HG03457 (cell line): ENCODE results near the gene FREM1.
"Not testable (repeated sequence)": the region's sequence is repeated elsewhere in the genome, so short reads cannot be mapped to it uniquely, and the experiment has no call there.

Source experiments
- ATAC-seq: cut with Tn5 transposase; IDR thresholded peaks from one replicate; pipeline ENCODE4 v1.9.1; 2021; ENCODE audit warnings: moderate number of reproducible peaks; ENCODE audit not compliant: unreplicated experiment

The FREM1 gene

DNA sequence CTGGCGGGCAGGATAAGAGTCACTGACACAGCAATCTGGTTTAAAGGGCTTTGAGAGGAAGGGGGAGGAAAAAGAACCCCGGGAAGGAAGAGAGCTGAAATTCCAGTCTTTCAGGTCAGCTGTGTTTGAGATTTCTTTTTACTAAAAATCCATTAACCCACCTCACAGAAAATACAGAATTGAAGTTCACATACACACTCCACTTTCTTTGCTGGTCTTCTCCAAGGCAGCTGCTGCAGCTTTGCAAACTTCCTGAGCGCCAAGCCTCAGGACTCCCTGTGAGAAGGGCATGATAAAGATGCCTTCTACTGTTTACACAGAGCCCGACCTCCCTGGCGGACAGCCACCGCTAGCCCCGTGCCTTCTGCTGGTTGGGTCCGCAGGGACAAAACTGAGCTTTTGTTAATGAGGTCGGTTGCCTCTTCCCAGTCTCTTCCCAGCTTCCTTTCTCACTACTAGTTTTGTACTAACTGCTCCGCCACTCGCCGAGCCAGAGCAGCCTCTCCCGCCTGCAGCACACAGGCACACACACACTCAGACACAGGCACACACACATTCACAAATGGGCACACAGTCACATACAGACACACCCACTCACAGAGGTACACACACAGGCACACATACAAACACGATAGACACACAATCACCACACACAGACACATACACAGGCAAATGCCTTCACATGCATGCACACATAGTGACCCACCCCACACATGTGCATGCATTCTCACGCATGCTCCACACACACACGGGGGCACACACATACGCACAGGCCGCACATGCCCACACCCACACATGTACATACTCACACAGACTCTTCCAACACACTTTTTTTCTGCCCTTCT is at the start of gene FREM1:
Gene FREM1 (minus strand): TSS at position 468 of the 845 bp plus-strand sequence. CDS start 41,451 bp downstream, outside the sequence.
- no peak for ATAC-seq

- no peak for ATAC-seq
These were observed 48.8 kb upstream of the FREM1 start for GRCh38 chr9:14958989-14959388.

GRCh38 chr9:14957109-14957508 is 46.9 kb upstream of the FREM1 start:
- ATAC-seq = no peak

DNA sequence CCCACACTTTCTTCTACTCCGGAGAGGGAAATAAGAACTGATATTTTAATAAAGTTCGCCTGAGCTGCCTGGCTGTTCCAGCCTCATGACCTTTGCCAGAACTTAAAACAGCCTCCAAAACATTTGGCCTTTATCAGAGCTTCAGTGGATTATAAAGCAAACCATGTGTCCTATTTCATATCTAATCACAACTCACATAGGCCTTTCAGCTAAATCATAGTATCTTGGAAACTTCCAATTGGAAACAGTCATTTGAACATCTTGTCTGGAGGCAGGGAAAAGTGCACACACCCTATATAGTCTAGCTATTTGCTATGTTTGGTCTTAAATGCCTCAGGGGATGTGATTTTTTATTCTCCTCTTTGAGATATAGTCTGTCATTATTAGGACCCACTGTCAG is 46.0 kb upstream of the FREM1 start:
- no peak for ATAC-seq

DNA sequence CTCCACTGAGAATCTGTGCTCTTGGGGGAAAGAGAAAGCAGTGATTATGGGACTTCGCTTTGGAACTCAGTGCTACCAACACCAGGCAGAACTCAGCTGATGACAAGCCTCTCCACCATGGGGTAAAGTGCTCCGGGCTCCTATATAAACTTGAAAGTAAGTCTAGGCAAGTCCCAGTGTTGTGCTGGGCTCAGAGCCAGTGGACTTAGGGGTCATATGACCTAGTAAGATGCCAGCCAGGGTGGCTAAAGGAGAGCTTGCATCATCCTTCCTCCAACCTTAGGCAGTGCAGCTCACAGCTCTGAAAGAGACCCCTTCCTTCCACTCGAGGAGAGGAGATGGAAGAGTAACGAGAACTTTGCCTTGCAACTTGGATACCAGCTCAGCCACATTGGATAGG is 35.1 kb upstream of the FREM1 start:
- ATAC-seq = no peak

DNA sequence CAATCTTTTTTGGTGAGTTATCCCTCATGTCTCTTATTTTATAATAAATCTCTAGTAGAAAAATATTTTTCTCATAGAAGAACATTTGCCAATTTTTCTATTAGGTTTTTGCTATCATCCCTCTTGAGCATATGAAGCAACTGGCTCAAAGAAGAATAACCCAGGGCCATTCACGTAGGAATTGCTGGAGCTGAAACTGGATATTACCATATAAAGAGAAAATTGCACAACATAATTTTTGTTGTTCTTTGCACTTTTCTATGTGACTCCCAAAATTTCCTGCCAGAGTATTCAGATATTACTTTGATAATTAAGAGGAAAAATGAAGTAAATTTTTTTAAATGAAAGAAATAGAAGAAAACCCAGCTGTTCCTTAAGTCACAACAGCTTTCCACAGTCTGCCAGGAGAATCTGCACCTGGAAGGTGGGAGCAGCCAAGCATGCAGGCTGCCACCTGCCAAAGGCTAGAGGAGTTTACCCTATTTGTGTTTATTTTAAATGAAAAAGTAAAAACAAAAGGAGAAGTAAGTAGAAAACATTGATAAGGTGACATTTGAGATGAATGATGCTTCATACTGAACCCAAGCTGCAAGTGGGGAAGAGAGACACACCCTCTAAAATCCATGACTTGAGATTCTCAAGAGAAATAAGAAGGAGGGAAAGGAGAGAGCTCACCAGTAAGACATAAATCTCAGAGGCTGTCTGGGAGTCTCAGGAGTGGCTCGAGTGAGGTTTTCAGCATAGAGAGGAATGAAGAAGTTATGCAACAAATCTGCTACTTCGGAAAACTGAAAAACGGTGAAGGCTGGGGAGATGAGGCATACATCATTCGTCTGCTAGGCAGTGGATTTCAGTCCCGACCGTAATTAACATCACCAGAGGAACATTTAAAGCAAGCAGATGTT is 31.5 kb upstream of the FREM1 start:
- ATAC-seq = no peak

- no peak for ATAC-seq
These were observed 29.1 kb upstream of the FREM1 start for GRCh38 chr9:14939378-14939777.

DNA sequence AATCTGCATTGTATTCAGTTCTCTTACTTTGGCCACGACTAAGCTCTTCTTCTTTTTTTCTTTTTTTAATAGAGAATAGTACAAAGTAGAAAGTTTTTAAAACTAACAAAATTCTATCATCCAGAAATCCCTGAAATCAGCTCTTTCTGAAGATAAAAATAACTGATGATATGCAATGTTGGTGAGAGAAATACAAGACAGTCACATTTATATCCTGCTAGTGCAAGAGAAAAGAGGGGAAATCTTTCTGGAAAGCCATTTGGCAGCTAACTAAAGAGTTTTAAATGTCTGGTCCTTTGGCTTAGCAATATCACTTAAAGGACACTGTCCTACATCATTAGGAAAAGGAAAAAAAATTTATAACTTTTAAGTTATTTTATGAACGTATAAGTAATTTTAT is 27.0 kb upstream of the FREM1 start:
- ATAC-seq = no peak

- no peak for ATAC-seq
These were observed 26.3 kb upstream of the FREM1 start for GRCh38 chr9:14936491-14936890.

DNA sequence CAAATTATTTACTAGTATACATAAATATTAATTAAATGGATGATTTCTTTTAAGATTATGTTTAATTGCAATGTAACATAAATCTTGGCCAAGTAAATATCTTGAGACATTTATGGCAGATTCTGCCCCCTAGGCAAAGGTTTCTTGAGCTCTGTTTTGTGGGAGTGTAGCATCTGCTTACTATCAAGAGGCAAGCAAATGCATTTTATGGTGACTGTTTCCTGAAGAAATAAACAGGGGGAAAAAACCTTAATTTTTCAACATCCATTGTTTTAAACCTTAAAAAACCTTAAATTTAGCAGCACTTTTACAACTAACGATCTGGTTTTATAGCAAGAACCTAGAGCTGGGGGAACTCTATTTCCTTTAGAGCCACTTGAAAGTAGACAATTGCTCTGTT is 25.7 kb upstream of the FREM1 start:
- no peak for ATAC-seq

- ATAC-seq = no peak
These were observed 25.0 kb upstream of the FREM1 start for GRCh38 chr9:14935106-14935751.

DNA sequence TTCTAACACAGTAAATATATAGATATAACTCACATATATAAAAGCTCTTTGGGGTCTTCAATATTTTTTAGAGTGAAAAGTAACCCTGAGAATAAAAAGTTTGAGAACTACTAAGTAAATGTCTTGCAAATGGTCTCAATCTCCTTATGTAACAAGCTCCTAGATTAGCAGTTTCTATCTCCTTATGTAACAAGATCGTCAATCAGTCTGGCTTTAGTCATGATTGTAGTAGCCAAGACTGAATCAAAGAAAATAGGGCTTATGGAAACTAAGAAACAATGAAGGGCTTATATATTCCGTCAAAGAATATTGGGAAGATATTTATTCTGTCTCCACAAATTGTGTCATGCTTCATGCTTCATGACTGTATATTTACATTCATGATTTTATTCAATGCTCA is 22.4 kb upstream of the FREM1 start:
- ATAC-seq = no peak

DNA sequence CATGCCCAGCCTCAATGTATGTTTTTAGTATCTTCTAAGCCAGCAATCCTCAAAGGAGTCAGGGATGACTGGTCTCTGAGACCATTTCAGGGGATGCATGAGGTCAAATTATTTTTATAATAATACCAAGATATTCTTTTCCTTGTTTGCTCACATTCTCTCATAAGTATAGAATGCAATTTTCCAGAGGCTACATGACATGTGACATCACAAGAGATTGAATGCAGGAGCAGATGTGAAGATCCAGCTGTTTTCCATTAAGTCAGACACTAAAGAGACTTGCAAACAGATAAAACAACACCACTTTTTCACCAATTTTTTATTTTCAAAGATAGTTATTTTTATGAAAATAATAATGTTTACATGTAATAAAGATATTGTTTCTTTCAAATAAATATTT is 22.0 kb upstream of the FREM1 start:
- ATAC-seq = no peak

DNA sequence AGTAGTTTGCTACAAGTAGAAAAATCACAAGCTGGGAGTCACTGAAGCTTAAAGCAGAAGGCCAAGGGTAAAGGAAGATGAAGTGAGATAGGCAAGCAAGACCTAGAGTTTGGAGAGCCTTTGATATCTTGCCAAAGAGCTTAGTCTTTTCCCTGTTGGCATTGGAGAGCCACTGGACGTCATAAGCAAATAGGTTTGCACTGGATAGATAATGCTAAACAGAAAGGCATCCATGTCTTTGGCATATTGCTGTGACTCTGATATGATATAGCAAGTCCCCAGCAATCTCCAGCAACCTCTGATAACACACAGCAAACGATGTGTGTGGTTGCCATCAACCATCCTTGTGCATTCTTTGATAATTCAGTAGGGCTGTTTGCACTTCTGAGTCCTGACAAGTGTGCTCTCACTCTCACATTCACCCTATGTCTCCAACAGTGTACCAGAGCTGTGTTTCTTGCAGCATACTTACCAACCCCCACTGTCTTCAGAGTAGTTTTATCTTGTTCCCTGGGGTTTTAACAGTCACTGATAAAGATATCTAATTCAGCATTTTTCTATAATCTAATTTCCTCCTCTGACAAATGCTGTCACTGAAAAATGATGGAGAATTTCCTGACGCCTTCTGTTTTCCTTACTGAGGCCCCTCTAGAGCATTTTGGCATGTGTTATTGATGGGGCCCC is 16.9 kb upstream of the FREM1 start:
- ATAC-seq = no peak

- no peak for ATAC-seq
These were observed 14.3 kb upstream of the FREM1 start for GRCh38 chr9:14924230-14925219.

DNA sequence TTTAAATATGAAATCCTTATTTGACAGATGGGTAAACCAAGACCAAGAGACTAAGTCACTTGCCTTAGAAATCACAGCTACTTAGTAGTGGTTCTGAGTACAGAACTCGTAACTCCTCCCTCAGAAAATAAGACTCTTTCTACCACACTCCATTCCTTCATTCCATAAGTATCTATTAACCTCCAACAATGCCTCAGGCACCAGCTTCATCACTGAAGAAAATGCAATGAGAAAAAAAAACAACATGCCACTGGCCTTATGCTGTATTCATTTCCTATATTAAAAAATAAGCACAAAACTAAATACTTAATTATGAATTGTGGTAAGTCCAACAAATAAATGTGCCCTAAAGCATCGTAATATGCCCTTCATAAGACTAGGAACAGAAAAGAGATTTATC is 13.5 kb upstream of the FREM1 start:
- no peak for ATAC-seq

- not testable (repeated sequence) for ATAC-seq
These were observed 10.6 kb upstream of the FREM1 start for GRCh38 chr9:14920805-14921204.

DNA sequence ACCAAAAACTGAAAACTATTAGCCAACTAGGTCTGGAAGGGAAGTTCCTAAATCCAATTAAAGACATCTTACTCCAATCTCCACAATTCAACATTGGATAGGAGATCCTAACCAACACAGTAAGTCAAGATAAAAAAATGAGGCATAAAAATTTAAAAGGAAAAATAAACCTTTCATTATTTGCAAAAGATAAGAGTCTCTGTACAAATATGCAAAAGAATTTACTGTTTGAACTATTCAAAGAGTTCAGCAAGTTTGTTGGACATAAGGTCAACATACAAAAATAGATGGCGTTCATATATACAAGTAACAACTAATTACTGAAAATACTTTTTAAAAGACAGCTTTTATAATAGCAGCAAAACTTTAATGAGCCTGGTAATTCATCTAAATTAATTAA is 3.1 kb upstream of the FREM1 start:
- no peak for ATAC-seq

- no peak for ATAC-seq
These were observed 2.6 kb upstream of the FREM1 start for GRCh38 chr9:14912859-14913258.

DNA sequence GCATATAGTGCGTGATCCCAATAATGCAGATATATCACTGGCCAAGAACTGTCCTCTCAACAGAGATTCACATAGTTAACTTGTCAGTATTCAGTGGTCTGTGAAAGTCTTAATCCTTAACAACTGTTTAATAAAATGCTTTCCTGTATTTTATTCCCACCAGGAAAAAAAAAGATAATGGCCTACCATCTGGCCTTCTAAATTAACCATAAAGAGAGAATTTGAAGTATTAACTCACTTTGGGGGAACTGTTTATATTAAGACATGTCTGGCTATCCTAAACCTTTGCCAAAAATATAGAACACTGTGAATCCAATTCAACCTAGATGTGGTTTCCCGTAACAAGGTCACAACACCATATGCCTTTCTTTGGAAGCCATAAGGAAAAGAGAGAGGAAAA is 818 bp upstream of the FREM1 start:
- ATAC-seq = no peak
